Thyroid gland (tissue), 4 donors: Measurements from ENCODE around the gene HTRA3. TPM values are rescaled to one million over a fixed set of nuclear protein-coding genes. Genes with fewer than 3 reads are reported as not detected.

ENCODE experiments used
- DNase-seq, 2 donors: peaks; one replicate each; pipeline ENCODE4 v3.0.0-alpha.2; 2019
- H3K27ac ChIP-seq, 3 donors: fragments of 200-600 bp; sonication (generic); 1 replicate in 2 of 3; 2 replicates in 1 of 3; pipeline ENCODE4 v1.5.1; 2016 to 2019; ENCODE audit warnings: mild to moderate bottlenecking in 1 of 3, moderate library complexity in 1 of 3
- H3K27me3 ChIP-seq: fragments of 200-600 bp; sonication (generic); one replicate; pipeline ENCODE4 v1.5.1; 2019
- H3K36me3 ChIP-seq, 2 donors: fragments of 200-600 bp; sonication (generic); one replicate each; pipeline ENCODE4 v1.5.1; 2016 to 2019
- H3K4me1 ChIP-seq, 2 donors: fragments of 200-600 bp; sonication (generic); one replicate each; pipeline ENCODE4 v1.5.1; 2017 to 2019
- H3K4me3 ChIP-seq, 3 donors: fragments of 200-600 bp; sonication (generic); replicated peaks in 1 of 3; 1 replicate in 2 of 3; 2 replicates in 1 of 3; pipeline ENCODE4 v1.5.1; 2016; ENCODE audit warnings: mild to moderate bottlenecking in 1 of 3
- H3K9me3 ChIP-seq: fragments of 200-600 bp; sonication (generic); one replicate; pipeline ENCODE4 v1.5.1; 2017
- POLR2A ChIP-seq, 2 donors: fragments of 450-650 bp; IDR thresholded peaks; one replicate each; pipeline ENCODE4 v1.6.1; 2017; ENCODE audit warnings: antibody characterized with exemption in 2 of 2, mild to moderate bottlenecking in 2 of 2, moderate library complexity in 1 of 2
- WGBS, 2 donors: methylation state at CpG; one replicate each; pipeline ENCODE4 v1.1.5; 2017; 5-methylcytosine and 5-hydroxymethylcytosine counted together
- intact Hi-C: fragments of 100-400 bp; cut with DNase I; formaldehyde crosslinking; loops from one replicate; pipeline ENCODE4 v1.15.1; 2023
- total RNA-seq, 4 donors: library from RNA; depleted of rRNA; stranded (reverse); fragments of >200 nt; gene quantifications; one replicate each; pipeline ENCODE4 v1.2.3, GENCODE V29; 2016
- TF ChIP-seq, protein P1 (sequence below), 6 experiments: fragments of 200-600 bp in 3 of 6; fragments of 450-650 bp in 3 of 6; sonication (generic) in 3 of 6; IDR thresholded peaks; one replicate each; pipeline ENCODE4 v1.5.1; 2016 to 2019; ENCODE audit warnings: antibody characterized with exemption in 6 of 6, mild to moderate bottlenecking in 2 of 6, inconsistent platforms in 1 of 6, moderate library complexity in 1 of 6

HTRA3 gene
- total RNA-seq, 4 donors from 2014 or later, result 6.9 to 38.3 (median 14.0) TPM

DNA sequence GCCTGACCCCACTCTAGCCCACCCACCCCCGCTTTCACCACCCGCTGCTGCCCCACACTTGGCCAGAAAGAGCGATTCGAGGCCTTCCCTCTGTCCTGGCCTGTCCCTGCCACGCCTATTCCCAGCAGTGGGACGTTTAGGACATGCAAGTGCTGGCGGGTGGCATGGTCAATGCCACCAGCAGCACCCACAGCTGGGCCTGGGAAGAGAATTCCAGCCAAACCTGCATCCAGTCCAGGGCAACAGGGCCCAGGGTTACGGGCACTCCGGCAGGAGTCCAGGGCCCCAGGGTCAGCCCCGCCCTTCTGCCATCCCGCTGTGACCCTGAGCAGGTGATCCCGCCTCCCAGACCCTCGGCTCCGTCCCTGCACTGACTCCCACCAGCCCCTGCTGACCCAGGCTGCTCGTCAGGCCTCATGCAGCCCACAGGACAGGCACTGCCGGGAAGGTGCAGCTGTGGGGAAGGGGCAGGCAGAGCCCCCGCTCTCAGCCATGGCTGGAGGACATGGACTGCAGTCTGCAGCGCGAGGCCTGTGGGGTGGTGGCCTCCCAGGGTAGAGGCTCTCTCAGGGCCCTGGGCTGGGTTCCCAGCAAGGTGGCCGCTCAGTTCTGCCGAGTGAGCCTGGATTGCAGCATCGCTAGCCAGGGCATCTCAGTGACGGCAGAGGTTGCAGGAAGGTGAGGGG, 6.8 kb upstream of the HTRA3 start:
- no peak for DNase-seq
- WGBS, 2 donors, result 86 to 88% methylated on average over 14 to 20 of the region's 23 CpGs
- intact Hi-C loops, result loop anchor here (5.0 kb wide), 1 partner anchor 145 kb away; no protein-coding TSS in a partner anchor

DNA sequence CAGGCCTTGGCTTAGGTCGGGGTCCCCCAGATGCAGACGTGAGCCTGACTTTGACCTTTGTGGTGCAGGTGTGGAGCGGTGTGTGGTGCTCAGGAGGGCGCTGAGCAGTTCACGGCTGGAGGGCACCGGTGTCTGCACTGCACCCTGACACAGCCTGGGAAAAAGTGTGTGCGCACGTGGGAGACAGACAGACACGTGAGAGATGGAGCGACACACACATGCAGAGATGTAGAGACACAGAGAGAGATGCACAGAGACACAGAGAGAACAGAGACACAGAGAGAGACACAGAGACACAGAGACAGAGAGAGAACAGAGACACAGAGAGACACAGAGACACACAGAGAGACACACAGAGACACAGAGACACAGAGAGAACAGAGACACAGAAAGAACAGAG, 6.2 kb upstream of the HTRA3 start:
- no peak for DNase-seq
- TF ChIP-seq POLR2A (IDR thresholded peaks at IDR 0.05), result no peak
- TF ChIP-seq, protein P1, sequence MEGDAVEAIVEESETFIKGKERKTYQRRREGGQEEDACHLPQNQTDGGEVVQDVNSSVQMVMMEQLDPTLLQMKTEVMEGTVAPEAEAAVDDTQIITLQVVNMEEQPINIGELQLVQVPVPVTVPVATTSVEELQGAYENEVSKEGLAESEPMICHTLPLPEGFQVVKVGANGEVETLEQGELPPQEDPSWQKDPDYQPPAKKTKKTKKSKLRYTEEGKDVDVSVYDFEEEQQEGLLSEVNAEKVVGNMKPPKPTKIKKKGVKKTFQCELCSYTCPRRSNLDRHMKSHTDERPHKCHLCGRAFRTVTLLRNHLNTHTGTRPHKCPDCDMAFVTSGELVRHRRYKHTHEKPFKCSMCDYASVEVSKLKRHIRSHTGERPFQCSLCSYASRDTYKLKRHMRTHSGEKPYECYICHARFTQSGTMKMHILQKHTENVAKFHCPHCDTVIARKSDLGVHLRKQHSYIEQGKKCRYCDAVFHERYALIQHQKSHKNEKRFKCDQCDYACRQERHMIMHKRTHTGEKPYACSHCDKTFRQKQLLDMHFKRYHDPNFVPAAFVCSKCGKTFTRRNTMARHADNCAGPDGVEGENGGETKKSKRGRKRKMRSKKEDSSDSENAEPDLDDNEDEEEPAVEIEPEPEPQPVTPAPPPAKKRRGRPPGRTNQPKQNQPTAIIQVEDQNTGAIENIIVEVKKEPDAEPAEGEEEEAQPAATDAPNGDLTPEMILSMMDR (IDR thresholded peaks at IDR 0.05), result no peak
- Histone ChIP-seq H3K27ac (no peak overlapping the region), H3K27me3 (no peaks in the 10 kb centered on the region), H3K9me3 (no peaks in the 10 kb centered on the region), H3K4me1 (peaks cover 7 to 23% of the 10 kb centered on the region in 2 donors), H3K36me3 (no peaks in the 10 kb centered on the region), H3K4me3 (no peak overlapping the region)
- intact Hi-C loops, result loop anchor here (5.0 kb wide), 1 partner anchor 144 kb away; no protein-coding TSS in a partner anchor
- 93 to 94% methylated on average over 10 of the region's 10 CpGs for WGBS, 2 donors

More for the DNA sequence above, 6.8 kb upstream of the HTRA3 start:
- TF ChIP-seq, protein P1 (IDR thresholded peaks at IDR 0.05), result no peak
- no peak for TF ChIP-seq POLR2A (IDR thresholded peaks at IDR 0.05)
- Histone ChIP-seq H3K27me3 (no peaks in the 10 kb centered on the region), H3K27ac (no peak overlapping the region), H3K9me3 (no peaks in the 10 kb centered on the region), H3K4me3 (no peak overlapping the region), H3K36me3 (no peaks in the 10 kb centered on the region), H3K4me1 (peaks cover 7 to 23% of the 10 kb centered on the region in 2 donors)

DNA sequence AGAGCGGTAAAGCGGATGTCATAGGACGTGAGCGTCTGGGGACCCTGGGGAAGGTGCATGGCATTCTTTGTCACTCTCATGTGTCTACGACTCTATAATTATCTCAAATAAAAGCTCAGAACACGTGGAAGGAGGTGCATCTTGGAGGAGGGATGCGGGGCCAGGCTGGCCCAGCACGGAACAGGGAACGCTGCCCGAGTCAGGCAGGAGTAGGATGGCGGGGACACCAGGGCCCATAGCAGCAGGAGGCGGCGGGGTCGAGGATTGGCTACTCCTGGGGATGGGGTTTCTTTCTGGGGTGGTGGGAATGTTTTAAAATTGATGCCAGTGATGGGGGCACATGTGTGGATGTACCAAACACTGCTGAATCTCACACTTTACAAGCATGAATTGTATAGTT, 5.4 kb upstream of the HTRA3 start:
- H3K27ac ChIP-seq, result no peak overlapping the region
- peaks cover 7 to 23% of the 10 kb centered on the region in 2 donors for H3K4me1 ChIP-seq
- H3K27me3 ChIP-seq, result no peaks in the 10 kb centered on the region
- no peak overlapping the region for H3K4me3 ChIP-seq
- H3K9me3 ChIP-seq, result no peaks in the 10 kb centered on the region
- intact Hi-C loops, result loop anchor here (5.0 kb wide), 1 partner anchor 143 kb away; no protein-coding TSS in a partner anchor
- H3K36me3 ChIP-seq, result no peaks in the 10 kb centered on the region
- WGBS, 2 donors, result 90 to 91% methylated on average over 14 of the region's 14 CpGs
- DNase-seq, result no peak
- TF ChIP-seq, protein P1 (IDR thresholded peaks at IDR 0.05), result no peak
- TF ChIP-seq POLR2A (IDR thresholded peaks at IDR 0.05), result no peak

DNA sequence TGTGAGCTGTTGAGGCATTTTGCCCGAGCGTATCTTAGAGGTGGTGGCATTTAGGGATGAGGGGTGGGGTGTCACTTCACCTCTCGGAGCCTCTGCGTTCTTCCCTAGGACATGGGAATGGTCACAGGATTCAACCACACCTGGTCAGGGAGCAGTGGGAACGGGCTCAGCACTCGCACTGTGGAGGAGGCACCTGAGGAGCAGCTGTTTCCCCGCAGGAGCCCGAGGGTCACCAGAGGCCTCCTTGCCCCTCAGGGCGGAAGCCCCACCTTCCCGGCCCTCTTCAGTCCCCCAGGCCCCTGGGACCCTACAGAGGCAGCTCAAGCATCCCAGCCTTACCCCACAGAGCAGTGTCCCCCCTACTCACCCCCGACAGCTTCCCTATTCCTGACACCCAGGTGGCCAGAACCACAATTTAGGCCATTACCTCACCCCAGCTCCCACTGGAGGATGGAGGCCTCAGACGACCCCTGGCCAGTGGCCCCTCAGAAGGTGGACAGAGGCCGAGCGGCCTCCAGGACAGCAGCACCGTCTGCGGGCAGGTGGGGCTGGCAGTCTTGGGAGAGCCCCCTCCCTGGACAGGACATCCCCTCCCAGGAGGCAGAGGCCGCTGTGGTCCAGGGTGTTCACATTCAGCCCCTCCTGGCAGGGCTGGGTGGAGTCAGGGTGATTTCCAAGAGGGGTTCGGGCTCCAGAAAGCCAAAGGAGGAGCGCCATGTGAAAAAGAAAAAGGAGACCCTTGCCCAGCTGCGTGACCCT, 4.2 kb upstream of the HTRA3 start:
- intact Hi-C loops, result no loop called here
- TF ChIP-seq, protein P1 (IDR thresholded peaks at IDR 0.05), result no peak
- TF ChIP-seq POLR2A (IDR thresholded peaks at IDR 0.05), result no peak
- Histone ChIP-seq H3K4me3 (no peak overlapping the region), H3K4me1 (peaks cover 7 to 23% of the 10 kb centered on the region in 2 donors), H3K27me3 (no peaks in the 10 kb centered on the region), H3K9me3 (no peaks in the 10 kb centered on the region), H3K36me3 (no peaks in the 10 kb centered on the region), H3K27ac (no peak overlapping the region)
- WGBS, 2 donors, result 88 to 91% methylated on average over 14 to 20 of the region's 20 CpGs
- no peak for DNase-seq

DNA sequence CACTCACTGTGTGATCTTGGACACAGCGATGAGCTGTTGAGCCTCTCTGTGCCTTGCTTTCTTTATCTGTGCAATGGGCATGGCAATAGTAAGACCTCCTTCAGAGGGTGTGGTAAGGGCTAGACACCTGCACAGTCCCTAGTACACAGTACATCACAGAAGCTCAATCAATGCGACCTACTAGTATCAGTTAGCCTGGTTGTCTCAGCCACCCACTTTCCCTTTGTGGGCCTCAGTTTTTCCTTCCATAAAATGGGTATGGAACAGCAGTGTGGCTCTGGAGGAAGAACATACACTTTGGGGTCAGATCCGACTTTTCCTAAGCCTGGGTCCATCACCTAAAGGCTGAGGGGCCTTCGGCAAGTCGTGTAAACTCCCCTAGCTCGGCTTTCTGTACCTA, 3.5 kb upstream of the HTRA3 start:
- no peaks in the 10 kb centered on the region for H3K9me3 ChIP-seq
- no peaks in the 10 kb centered on the region for H3K36me3 ChIP-seq
- no peak overlapping the region for H3K27ac ChIP-seq
- WGBS, 2 donors, result 92 to 93% methylated on average over 6 of the region's 6 CpGs
- no peaks in the 10 kb centered on the region for H3K27me3 ChIP-seq
- peaks cover 7 to 23% of the 10 kb centered on the region in 2 donors for H3K4me1 ChIP-seq
- no peak overlapping the region for H3K4me3 ChIP-seq
- DNase-seq, result no peak
- intact Hi-C loops, result no loop called here
- TF ChIP-seq POLR2A (IDR thresholded peaks at IDR 0.05), result no peak
- TF ChIP-seq, protein P1 (IDR thresholded peaks at IDR 0.05), result no peak
